ENCODE results near the gene ADAMTSL4.

The ADAMTSL4 gene

GRCh38 chr1:150575072-150575489, 25.9 kb downstream of the ADAMTSL4 start:
- peak overlapping the region; percentile 93 for H3K27ac ChIP-seq
- no peak for TF ChIP-seq CTCF (IDR thresholded peaks at IDR 0.05)
- TF ChIP-seq ZFX (IDR thresholded peaks at IDR 0.05; ENCODE audit: borderline replicate concordance): no peak

GRCh38 chr1:150575518-150576366, 26.5 kb downstream of the ADAMTSL4 start:
- H3K27ac ChIP-seq: peak overlapping the region; percentile 93
- TF ChIP-seq CTCF (IDR thresholded peaks at IDR 0.05) (no peak), ZFX (IDR thresholded peaks at IDR 0.05; ENCODE audit: borderline replicate concordance) (no peak)

- H3K27ac ChIP-seq: peak overlapping the region; percentile 93
- no peak for TF ChIP-seq CTCF (IDR thresholded peaks at IDR 0.05)
- TF ChIP-seq ZFX (IDR thresholded peaks at IDR 0.05; ENCODE audit: borderline replicate concordance): no peak
Observed at GRCh38 chr1:150576367-150576711, 27.1 kb downstream of the ADAMTSL4 start.

- peak overlapping the region; percentile 93 for H3K27ac ChIP-seq
- TF ChIP-seq ZFX (IDR thresholded peaks at IDR 0.05; ENCODE audit: borderline replicate concordance) (no peak), CTCF (IDR thresholded peaks at IDR 0.05) (no peak)
Observed at GRCh38 chr1:150576794-150577556, 27.8 kb downstream of the ADAMTSL4 start.

GRCh38 chr1:150577557-150578271, 28.5 kb downstream of the ADAMTSL4 start:
- peak overlapping the region; percentile 93 for H3K27ac ChIP-seq
- TF ChIP-seq ZFX (IDR thresholded peaks at IDR 0.05; ENCODE audit: borderline replicate concordance) (no peak), CTCF (IDR thresholded peaks at IDR 0.05) (no peak)

- H3K27ac ChIP-seq: peak overlapping the region; percentile 93
- TF ChIP-seq CTCF (IDR thresholded peaks at IDR 0.05) (no peak), ZFX (IDR thresholded peaks at IDR 0.05; ENCODE audit: borderline replicate concordance) (no peak)
Observed at GRCh38 chr1:150578272-150579109, 29.3 kb downstream of the ADAMTSL4 start.

Measured in 22Rv1 (cell line).